NCI-H1417 treated with DMSO at 0.1 percent for 48 hours (cell line): ENCODE results near the gene TSPAN18.

ENCODE experiments used
- DNase-seq: peaks from one replicate; lab custom pipeline; 2025; lab: John Stamatoyannopoulos, UW

The TSPAN18 gene, protein sequence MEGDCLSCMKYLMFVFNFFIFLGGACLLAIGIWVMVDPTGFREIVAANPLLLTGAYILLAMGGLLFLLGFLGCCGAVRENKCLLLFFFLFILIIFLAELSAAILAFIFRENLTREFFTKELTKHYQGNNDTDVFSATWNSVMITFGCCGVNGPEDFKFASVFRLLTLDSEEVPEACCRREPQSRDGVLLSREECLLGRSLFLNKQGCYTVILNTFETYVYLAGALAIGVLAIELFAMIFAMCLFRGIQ

DNA sequence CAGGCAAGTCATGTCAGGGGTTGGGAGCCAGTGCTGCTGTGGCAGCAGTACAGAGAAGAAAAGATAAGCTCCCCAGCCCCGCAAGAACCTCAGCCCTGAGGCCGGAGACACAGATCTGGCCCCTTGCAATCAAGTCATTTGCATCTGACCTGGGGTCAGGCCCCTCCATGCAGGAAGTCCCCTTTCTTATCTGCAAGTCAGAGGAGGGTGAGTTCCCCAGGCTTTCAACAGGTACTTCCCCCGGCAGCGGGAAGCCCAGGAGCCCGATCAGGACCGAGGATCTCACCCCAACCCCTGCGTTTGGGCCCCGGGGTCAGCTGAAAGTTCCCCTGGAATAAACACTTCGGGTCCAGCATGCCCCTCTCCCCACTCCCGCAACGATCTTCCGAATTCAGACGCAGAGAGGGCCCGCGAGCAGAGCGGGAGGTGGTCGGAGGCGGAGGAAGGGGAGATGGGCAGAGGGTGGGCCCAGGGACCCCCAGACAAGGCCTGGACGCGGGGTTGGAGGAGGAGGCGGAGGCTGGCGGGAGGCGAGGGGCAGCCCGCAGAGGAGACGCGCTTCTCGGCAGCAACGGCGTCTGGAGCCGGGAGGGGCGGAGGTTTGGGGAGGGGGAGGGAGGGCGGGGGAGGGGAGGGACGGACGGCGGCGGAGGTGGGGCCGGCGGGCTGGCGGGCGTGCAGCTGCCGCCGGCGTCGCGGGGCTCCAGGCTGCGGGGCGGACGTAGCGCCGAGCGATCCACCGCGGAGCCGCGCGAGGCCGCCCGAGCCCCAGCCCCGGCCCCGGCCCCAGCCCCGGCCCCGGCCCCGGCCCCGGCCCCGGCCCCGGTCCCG lies at the start of gene TSPAN18:
TSPAN18 (plus strand) TSS at position 680 of the 831 bp plus-strand sequence. CDS start 179,455 bp downstream, outside the sequence.
- no peak for DNase-seq

DNA sequence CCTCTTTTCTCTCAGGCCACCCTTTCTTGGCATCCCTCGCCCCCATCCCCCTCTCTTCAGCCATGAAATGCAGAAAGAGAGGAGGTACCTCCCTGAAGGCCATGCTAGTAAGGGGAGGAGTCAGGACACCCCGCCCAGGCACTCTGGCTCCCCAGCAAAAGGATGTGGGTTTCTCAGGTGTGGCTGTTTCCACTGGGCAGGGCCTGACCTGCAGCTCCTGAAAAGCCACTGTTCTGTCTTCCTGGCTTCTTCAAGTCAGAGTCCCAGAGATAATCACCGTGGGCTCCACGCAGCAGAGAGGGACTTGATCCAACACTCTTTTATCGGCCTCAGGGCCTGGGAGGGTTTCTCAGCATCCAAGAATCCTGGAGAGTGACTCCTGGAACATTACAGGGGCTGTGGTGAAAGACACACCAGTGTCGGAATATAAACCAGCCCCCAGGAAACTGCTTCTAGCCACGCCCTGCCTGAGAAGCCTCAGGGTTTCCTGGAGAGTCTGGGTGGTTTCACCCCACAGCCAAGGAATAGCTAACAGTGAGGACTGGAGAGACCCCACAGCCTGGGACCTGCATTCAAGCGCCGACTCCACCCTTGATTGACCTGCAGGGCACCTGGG lies 45.7 kb upstream of the TSPAN18 start:
- no peak for DNase-seq

DNA sequence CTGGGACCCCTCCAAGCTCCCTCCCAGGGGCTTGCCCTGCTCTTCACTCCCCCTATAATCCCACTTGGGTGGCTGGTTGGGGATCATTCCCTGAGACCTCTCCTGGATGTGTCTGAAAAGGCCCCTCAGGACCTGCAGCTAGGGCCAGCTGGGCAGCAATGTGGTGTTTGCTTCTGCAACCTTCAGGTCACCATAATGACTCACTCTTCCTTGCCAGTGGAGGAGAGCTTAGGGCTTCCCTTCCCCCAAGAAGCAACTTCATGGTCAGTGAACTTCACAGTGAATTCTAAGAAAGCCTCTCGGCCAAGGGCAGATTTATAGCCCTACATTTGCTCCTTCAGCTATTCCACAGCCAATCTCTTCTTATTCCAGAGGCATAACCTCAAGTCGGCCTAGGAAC lies 45.1 kb upstream of the TSPAN18 start:
- no peak for DNase-seq

DNA sequence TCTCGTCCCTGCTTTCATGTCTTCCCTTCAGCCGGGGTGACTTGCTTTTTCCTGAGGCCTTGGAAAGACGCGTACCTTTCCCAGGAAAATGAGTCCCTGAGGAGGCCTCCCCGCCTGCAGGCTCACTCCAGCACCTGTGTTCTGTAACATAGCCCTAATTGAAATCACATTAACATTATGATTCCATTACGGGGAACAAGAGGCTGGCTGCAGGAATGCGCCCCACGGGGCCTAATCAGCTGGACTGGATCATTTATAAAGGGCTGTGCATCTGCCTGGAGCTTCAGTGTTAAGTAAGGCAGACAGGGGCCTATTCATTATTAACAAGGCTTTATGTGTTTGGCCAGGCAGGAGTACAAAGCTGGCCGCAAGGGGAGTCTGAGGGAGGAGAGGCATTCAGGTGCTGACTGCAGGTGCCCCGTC lies 41.9 kb upstream of the TSPAN18 start:
- DNase-seq: no peak

DNA sequence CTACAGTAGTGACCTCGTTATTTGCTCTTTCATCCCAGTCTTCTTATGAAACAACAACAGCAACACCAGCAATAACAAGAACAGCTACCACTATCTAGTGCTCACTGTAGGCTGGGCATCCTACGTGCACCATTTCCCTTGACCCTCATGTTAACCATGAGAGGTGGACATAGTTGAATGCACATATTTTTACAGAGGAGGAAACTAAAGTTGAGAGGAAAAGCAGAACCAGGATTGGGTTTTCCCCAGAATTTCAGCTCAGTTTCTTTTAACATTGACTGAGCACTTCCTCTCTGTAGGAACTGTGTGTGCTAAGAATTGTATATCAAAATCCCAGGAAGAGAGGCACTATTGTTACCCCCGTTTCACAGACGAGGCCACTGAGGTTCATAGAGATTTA lies 39.4 kb upstream of the TSPAN18 start:
- DNase-seq: no peak

DNA sequence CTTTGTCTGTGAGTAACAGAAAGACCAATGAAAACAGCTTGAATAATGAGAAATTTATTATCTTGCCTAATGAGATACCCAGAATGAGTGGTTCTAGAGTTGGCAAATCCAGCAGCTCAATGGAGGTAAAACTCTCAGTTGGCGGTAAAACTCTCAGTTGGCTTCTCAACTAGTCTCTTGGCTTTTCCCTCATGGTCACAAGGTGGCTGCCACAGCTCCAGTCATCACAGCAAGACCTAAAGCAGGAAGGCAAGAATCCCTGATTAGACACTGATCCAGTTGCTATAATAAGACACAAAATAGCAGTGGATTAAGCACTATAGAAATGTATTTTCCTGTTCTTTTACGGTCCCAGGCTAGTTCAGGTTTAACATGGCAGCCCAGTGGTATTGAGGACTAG lies 37.5 kb upstream of the TSPAN18 start:
- no peak for DNase-seq

DNA sequence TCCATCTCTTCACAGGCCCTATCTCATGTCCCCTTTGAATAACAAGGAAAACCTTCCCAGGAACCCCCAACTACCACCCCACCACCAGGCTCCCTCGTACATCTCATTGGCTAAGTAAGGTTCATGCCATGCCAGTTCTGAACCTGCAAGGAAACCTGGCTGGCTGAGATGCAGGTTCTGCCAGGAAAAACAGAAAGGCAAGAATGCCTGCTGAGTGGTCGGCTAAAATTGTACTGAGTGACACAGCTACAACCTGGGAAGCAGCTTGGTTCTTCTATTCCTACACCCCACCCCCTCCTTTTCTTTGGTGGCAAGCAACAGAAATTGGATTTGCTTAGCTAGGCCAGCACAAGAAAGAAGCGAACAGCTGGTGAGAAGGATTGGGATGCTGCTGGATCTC lies 36.1 kb upstream of the TSPAN18 start:
- DNase-seq: no peak

DNA sequence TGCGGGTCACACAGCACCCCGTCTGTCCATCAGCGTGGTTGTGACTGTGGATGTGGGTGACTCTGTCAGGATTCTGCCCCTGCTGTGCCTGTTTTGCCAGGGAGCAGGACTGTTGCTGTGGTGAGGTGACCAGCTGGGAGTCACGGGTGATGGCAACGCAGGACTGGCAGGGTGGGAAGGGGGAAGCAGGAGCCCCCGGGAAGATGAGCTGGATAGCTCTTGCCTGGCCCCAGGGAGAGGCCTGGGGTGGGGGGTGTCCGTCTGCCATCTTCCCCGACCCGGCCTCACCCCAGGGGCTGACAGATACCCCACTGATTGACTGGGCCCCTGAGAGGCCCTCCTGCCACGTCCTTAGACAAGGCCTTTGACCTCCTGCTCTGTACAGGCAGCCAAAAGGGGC lies 34.3 kb upstream of the TSPAN18 start:
- no peak for DNase-seq

DNA sequence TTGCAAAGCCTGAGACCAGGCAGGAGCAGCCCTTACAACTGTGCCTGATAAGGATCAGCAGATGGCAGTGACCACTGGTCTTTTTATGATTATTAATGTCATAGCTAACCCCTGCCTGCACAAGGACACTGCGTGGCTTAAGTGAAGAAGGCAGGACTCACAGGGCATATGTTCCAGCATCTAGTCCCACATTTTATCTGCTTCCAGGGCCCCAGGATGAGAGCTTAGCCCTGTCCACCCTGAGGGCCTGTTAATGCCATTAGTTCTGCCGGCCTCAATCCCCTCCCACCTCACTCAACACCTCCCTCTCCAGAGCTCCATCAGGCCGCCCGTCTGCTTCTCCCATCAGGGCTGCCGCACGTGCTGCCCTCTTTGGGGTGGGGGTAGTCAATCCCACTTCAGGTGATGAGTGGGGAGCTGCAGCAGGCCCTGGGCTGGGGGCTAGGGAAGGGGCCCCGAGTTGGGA lies 33.1 kb upstream of the TSPAN18 start:
- DNase-seq: no peak

DNA sequence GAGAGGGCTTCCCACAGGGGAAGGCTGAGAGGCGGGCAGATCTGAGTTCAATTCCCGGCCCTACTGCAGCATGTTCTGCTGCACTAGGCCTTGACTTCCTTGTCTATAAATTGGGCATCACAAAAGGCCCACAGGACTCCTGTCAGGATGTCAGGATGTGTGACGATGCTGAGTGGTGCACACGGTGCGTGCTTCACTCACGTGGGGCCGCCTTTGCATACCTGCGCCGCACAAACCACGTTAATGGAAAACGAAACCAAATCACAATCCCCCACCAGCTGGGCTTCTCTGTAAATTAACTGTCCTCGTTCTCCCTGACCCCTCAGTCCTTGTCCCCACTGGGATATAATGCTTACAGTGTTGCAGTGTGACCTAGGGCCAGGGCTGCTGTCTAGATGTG lies 32.3 kb upstream of the TSPAN18 start:
- no peak for DNase-seq

DNA sequence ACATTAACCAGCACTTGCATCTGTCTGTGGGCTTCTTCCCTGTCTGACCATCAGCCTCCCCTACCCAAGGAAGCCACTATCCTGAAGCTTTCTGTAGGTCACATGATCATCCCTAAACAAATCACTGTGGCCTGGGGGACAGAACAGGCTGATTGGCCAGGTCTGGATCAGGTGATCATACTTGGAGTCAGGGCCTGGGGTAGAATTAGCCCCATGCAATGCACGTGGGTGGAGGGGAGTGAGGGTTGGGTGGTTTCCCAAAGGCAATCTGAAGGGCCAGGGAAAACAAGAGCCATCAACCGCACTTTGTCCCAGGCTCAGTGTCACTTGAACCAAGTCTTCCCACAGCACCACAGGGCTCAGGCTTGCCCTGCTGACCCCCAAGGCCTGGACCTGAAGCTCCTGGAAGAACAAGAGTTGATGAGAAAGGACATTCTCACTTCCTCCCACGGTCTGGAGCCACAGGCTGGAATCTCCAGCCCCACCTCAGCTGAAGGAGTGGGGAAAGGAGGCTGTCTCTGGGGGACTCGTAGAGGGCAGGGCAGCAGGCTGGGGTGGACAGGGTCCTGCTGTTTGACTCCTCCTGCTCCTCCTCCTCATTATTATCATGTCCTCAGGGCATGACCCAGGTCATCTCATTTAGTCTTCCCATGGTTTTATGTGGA lies 31.5 kb upstream of the TSPAN18 start:
- no peak for DNase-seq

DNA sequence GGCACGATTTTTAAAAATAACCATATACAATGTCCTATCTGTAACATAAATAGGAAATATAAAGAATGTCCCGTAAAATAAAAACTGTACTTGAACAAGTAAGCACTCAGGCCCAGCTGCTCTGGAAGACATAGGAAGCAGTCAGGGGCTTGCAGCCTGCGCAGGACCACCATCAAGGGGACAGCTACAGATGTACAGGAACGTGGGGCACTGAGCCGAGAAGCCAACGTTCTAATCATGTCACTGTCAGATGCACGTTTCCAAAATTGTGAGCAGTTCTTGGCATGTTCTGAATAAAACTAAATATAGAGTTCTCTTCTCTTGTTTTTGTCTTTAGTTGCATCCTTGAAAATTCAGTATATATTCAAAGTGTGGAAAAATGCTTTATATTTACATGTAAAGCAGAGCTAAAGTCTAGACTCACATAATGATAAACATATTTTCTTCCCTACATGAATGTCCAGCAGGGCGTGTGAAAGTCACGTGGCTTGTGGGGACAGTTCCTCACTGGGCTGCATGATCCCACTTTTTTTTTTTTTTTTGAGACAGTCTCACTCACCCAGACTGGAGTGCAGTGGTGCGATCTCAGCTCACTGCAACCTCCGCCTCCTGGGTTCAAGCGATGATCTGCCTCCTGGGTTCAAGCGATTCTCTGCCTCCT lies 28.4 kb upstream of the TSPAN18 start:
- DNase-seq: no peak

DNA sequence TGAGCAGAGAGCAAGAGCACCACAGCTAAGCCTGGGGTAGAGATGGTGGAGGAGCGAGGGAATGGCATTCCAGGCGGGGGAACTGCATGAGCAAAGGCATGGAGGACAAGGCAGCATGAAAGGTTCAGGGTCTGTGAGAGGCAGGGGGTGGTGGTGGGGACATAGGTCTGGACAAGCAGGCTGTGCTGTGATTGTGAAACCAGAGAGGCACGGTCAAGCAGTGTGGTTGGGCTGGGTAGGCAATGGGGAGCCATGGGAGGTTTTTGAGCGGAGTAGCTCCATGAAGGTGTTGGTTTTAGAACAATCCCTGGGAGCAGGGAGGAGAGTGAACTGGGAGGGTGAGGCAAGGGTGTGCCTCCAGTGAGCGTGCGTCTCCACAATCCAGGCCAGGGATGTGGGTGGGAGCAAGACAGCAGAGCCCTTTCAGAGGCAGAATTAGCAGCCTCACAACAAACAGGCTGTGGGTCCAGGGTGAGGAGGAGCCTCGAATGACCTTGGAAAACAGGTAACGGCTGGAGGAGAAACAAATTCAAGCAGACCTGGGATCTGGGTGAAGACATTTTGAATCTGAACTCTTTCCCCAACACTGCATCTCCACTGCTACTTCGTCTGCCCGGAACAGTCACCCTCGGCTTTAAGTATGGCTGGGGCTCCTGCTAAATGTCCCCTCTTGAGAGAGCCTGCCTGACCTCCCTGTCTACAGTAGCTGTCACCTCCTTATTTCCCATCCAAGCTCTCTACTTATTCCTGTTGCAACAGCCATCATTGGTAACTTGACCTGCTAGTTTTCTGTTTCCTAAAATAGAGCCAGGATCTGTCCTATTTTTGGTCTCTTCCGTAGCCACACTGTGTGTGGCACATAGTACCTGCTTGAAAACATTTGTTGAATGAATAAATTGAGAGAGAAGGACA lies 27.0 kb upstream of the TSPAN18 start:
- no peak for DNase-seq

DNA sequence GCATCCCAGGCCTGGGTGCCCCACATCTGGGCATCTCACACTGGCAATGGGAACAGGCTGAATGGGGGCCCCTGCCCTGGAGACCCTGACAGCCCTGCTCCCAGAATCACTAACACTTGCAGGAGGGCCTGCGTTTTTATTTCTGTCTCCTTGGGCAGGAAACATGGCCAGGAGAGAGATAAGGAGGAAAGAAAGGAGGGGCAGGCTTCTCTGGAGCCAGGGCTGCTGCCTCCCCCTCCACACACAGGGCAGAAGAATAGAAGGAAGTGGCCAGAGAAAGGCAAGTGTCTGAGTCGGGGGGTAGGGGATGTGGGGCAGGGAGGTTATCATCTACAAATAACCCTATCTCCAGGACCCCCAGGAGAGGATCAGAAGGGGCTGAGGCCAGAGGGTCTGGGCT lies 25.5 kb upstream of the TSPAN18 start:
- no peak for DNase-seq

DNA sequence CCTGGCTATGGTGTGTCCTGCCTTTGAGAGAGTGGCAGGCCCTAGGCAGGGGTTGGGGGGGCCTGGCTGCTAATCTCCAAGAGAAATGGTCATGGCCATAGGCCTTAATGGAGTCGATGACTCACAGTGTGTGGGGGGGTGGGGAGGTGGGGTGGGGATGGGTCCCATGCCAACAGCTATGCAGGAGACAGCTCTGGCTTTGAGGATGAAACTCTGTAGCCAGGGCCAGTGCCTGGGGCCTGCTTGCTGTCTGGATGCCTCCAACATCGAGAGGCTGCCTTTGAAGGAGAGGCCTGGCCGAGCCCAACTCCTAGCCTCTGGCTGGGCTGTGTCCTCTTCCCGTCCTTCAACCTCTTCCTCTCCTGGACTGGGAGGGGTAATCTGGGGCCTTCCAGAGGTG lies 23.9 kb upstream of the TSPAN18 start:
- DNase-seq: no peak

DNA sequence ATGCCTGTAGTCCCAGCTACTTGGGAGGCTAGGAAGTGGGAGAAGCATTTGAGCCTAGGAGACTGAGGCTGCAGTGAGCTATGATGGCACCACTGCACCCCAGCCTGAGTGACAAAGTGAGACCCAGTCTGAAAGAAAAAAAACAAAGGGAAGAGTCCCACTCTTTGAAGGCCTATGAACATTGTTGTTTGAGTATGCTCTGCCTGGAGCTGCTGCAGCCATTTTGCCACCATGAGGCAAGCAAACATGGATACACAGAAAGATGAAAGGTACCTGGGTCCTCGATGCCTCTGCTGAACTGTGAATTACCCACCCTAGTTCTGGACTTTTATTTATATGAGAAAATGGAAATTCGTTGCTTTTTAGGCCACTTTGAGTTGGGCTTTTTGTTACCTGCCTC lies 19.7 kb upstream of the TSPAN18 start:
- no peak for DNase-seq

DNA sequence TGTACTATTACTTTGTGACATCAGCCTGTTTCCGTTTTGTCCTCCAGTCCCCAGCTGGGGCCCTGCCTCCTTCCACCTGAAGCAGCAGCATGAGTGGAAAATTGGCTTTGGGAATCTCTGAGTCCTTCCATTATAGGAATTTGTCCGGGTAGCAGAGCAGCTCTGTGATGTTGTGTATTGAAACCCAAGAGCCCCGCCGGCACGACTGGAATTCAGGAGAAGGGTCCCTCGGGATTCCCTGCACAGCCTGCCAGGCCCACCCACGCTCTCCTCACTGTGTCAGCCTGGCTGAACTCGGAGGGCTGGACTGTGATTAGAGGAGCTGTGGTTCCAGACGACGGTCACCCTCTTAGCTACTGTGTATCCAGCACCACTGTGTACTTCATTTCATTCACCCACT lies 18.8 kb upstream of the TSPAN18 start:
- DNase-seq: no peak

DNA sequence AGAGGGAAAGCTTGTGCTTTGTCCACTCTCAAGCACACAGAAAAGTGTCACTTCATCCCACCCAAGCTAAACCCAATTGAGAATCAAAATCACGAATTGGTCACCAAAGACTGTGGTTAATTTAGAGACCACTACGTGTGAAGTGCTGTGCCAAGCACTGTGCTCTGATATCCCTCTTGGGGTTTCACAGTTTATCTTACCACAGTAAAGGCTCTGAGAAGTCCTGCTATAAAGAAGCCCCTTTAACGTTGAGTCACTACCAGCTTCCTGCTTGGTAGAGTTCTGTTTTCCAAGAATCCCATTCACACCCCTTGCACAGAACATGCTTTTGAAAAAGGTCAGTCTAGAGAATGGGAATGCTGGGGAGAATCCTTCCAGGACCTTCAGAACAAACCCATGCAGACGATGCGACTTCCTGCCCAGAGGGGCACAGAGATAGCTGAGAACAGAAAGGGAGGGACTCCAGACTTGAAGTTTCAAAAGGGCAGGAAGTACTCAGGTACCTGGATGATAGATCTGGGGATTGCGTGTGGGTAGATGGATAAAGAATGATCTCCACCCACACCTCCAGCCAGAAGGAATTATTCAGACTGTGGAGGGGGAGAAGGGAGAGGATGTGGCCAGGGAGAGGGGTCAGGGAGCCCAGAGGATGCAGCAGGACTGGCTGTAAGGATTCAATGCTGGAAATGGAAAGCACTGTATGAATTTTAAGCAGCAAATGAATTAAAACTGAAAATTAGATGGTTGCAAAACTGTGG lies 18.1 kb upstream of the TSPAN18 start:
- DNase-seq: no peak

DNA sequence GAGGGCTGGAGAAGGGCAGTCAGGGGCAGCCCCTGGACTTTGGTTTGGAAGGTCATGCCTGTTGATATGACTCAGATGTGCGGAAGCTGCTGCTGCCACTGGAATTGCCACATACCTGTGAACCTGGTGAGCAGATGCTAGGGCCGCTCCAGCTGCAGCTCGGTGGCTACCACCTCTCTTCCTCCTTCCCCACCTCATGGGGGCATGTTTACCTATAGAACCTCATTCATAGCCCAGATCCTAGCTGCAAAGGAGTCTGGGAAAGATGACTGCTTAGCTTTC lies 17.5 kb upstream of the TSPAN18 start:
- DNase-seq: no peak

DNA sequence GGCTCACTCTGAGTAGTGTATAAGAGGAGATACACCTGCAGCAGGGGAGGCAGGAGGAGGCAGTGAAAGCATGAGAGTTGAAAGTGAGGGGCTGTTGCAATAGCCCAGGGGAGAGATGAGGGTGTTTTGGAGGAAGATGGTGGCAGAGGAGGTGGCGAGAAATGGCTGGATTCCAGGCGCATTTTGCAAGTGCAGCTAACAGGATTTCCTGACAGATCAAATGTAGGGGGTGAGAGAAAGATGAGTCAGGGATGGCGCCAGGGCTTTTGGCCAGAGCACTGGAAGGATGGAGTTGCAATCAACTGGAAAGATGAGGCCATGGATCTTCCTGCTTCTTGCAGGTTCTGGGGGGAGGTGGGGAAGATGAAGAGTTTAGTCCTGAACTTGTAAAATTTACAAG lies 16.8 kb upstream of the TSPAN18 start:
- DNase-seq: no peak
